ENCODE measurements around the gene FGGY.

The FGGY gene

DNA sequence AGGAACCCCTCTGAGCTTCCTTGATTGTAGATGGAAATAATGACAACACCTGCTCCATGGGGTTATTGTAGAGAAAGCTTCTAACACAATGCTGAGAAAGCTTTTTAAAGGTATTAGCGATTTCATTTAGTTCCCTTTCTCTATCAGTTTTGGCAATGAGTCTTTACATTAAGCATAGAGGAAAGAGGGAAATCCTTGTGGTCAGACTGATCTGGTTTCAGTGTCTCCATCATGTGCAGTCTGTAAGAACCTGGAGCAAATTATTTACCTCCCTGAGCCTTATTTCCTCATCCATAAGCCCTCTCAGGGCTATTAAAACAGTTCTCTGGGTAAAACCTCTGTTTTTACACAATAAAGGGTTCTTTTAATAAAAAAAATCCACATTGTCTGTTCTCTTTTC is 87.5 kb downstream of the FGGY start:
- no peak for DNase-seq (ENCODE audit: low read depth)

DNA sequence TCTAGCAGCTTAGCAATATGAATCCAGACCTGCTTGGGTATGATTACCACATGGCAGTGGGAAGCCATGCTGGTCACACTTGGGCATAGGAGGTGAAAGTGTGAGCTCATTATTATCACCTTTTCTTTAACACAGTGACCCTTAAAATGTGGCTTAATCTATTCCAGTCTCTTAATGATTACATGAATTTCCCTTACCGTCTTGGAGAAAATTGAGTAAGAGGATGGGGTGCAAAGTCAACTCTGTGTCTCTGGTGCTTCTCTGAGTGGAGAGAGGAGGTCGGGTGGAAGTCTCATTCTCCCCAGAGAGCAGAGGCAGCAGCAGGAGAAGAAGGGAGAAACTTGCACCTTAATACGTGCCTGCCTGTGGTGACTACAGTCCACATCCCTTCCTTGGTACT is 91.3 kb downstream of the FGGY start:
- no peak for DNase-seq (ENCODE audit: low read depth)

DNA sequence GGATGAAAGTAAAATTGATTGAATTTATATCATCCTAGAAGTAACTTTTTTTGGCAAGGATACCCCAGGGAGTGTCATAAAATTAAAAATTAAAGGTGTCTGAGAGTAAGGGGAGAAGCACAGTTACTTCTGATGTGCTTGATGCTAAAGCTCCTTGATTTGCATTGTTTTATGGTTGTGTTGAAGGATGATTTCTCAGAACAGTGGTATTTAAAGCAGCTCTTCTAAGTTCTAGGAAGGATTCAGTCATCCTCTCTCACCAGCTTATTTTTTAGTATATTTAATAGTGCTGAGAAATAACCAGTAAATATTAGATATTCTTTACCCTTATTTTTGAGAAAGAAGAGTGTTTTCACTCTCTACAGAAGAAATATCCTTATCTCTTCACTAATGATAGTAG is 93.0 kb downstream of the FGGY start:
- DNase-seq (ENCODE audit: low read depth): no peak

DNA sequence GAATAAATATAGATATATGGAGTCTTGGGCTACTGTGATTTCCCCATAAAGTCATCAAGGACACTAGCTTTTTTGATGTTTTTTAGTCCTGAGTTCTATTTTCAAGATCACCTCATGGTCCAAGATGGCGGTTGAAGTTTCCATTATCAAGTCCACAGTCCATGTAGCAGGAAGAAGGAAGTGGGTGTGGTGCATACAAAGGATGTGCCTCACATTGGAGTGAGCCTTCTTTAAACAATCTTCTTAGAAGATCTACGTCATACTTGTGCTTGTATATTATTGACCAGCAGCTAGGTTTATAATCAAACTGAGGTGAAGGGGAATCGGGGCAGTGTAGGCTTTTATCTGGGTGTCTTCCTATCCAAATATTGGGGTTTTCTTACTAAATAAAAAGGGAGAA is 93.4 kb downstream of the FGGY start:
- no peak for DNase-seq (ENCODE audit: low read depth)

DNA sequence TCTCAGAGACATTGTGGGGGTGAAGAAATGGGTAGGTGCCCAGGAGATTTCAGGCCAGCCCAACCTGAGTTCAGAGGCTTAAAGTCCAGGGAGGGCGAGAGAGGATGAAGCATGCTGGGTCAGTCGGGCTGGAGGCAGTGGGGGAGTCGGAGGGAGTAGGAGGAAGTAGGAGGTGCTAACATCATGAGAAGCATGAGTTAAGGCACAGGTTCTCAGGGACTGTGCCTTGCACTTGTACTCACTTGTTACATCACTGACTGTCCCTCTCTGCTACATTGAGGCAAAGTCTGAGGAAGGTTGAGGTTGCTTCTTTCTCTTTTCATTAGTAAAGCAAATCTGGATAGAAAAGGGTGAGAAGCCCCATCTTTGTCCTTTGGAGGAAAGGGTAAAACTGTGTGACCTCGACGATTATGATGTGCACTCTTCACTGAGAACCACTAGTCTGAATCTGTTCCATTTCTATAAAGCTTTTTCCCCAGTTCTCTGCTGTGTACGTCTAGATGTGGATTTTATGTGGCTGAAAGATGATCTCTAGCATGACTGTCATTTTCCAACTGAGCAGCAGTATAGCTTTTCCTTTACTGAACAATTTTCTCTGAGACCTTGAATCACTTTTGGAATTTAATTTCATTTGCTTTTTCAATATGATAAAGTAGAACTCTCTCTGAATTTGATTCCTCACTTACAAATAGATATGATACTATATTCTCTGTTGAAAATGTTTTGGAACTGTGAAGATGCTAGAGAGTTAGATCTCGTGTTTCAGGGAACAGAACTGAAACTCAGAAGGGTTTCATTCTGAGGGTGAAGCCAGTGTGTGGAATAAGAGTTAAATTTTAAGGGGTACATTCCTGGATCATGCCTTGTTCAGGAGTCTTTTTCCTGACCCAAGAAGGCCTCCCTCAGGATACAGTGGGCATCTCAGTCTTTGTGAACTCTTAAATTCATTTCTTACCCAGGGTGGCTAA is 94.6 kb downstream of the FGGY start:
- DNase-seq (ENCODE audit: low read depth): no peak

DNA sequence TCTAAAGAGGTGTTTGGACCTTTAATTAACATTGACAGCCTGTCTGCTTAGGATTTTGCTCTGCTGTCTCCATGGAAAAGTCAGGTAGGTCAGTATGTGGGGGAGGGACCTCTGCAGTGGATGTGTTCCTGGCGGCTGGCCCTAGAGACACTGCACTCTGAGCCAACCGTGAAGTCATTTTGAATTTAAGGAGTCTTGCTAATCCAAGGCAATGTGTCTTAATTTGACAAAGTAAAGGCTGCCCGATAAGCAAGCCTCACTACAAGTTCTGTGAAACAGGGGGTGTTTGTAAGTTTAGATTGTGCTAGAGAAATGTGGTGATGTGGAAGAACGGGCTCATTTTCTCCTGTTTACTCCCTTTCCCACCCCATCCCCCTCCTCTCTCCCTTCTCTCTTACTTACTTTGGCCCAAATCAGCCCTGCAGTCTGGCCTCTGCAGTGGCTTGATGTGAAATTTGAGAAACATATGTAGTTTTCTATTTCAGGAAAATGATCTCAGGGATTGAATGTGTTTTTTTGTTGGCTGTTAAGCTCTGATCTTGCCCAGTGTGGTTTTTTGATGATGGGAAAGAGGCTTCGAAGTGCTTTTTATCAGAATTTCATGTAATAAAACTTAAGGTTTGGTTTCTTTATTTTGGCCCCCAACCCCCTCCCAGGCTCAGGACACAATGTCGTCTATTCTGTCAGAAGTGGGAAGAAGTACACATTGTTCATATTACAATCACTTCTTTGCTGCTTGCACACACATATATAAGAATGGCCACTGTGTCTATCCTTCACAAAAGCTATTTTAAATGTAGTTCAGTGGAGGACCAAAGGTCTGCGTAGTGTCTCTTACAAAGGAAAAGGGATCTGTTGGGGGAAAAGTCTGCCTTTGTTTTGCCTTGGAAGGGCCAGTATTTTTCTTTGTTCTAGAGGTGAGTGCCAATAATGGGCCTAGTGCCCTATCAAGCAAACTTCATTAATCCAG is 96.6 kb downstream of the FGGY start:
- DNase-seq (ENCODE audit: low read depth): peak; percentile 85

DNA sequence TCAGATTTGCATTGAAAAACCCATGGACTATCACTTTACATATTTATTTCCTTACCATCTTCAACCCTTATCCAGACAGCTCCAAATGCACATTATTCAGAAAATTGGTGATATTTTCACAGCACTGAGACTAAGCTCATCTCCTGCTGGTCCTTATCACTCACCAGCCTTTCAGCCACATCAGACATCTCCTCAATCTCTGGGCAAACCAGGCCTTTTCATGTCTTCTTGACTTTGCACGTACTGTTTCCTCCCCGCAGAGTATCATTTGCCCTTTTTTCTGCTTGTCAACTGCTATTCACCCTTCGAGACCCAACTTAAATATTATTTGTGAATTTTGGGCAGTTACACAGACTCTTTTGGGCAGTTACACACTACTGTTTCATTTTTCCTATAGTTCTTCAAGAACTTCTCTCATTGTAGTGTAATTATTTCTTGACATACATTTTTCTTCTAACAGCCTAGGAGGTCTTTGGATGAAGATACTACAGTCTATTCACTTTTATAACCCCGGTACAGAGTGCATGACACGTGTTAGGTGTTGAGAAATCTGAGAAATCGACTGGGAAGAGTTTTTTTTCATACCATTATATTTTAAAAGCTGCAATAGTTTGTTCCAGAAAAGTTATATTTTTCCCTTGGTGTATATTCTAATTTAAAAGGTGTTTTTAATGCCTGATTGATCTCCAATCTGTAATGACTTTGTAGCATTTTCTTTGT is 98.0 kb downstream of the FGGY start:
- no peak for DNase-seq (ENCODE audit: low read depth)

DNA sequence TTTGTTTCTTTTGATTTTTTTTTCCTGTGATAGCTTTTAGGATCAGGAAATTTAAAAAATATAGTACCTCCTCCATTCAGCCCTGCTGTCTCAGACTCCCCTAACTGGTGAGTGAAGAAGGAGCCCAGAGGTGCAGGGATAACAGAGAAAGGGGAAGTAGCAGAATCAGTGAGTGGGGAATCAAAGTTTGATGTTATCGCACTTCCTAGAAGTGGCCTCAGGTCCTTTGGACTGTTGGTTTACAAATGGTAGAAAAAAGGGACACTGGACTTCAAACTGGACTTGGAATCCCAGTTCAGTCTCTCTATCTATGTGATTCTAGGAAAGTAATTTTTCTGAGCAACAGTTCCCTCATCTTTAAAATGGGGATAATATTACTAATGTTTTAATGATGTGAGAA is 99.5 kb downstream of the FGGY start:
- no peak for DNase-seq (ENCODE audit: low read depth)

DNA sequence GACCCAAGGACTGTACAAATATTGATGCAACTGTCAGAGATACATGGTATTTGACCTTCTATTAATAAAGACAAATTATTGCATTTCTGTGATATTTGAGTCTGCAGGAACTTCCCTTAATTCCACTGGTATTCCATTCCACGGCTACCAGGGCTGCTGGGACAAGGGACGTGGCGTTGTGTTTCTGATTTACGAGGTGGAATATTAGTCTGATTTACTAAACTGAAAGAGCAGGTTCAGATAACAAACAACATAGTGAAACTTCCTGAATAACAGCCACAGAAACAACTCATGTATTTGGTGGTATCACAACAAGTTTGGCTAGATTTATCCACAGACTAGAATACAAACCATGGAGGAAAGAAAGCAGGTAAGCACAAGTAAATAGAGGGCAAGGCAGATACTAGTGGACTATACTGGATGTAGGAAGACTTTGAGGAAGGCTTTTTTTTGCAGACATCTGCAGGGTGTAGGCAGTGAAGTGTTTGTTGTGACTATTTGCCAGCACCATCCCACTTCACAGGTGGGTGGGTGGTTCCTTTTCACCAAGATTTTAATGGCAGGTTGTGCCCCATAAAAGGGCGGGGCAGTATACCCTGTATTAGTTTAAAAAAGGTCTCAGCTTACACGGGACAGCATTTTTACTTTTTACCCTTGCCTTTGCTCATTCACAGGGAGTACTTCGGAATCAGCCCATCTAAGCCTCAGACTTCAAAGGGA is 100.4 kb downstream of the FGGY start:
- no peak for DNase-seq (ENCODE audit: low read depth)

DNA sequence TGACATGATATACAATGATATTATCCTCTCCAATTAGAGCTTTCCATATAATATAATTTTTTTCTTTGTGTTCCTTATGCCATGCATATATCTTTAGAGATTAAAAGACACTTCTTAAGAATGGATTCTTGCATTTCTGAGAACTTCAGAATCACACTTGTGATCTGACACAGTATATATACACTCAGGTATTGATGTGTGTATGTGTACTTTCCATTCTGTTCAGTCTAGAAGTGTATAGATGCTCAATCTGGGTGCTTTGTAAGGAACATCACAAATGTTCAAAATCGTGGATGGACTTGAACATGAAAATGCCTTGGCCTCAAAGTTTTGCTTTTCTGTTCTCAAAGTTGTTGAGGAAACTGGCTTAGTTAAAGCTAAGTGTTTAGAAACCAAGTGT is 102.7 kb downstream of the FGGY start:
- DNase-seq (ENCODE audit: low read depth): no peak

DNA sequence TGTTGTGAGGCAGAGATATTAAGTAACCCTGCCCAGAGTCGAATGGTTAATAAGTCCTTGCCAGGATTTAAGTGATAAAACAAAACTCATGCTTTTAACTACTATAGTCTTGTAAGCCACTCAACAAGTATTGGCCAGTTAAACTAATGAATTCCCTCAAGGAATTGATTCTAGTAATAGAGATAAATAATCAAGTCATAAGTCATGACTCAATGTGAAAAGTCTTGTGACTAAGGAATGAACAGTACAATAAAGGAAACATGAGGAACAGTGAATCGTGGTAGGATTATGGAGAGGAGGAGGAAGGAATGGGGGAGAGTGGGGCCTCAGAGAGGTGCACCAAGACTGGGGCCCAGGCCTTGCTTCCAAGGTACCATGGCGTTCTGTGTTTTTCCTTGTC is 104.7 kb downstream of the FGGY start:
- no peak for DNase-seq (ENCODE audit: low read depth)

DNA sequence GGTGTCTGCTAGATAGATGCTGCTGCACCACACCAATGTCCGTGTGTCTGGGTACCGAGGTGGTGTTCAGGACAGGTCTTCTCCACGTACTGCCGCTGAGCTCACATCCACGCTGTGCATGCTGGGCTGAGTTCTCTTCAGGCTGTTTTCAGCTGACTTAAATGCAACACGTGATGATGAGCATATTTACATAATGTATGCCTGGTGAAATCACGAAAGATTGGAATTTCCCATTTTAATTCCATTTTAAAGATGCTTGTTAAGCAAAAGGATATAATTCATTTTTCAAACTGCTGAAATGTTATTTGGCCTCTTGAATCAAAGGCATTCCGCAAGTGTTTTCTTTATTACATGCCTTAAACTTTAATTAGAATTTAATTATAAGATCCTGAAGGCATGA is 107.9 kb downstream of the FGGY start:
- DNase-seq (ENCODE audit: low read depth): no peak

DNA sequence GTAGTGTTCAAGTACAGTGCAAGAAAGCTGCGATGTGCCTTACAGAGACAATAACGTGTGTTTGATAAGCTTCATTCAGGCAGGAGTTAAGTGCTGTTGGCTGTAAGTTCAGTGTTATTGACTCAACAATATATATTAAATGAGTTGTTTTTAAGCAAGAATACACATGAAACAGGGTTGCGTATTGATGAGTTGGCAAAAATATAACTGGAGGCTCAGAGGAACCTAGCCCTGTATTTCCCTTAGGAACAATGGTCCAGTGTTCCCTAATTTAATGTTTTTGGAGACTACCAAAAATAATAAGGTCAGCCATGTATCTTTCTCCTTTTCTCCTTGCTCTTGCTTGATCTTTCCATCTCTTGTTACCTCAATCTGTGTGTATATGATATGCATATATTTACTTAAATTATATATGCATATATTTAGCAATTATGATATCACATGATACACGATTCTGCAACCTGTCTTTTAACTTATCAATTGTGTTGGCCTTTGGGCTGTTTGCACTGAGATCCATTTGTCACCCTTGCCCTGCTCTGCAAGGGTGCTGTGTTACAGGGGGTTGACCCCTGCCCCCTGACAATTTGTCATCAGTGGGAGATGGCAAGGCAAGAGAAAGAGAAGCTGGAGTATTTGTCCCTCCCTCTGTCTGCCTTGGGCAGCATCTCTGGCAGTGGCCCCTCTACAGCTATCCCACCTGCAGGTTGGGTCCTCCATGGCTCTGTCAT is 109.7 kb downstream of the FGGY start:
- DNase-seq (ENCODE audit: low read depth): no peak

DNA sequence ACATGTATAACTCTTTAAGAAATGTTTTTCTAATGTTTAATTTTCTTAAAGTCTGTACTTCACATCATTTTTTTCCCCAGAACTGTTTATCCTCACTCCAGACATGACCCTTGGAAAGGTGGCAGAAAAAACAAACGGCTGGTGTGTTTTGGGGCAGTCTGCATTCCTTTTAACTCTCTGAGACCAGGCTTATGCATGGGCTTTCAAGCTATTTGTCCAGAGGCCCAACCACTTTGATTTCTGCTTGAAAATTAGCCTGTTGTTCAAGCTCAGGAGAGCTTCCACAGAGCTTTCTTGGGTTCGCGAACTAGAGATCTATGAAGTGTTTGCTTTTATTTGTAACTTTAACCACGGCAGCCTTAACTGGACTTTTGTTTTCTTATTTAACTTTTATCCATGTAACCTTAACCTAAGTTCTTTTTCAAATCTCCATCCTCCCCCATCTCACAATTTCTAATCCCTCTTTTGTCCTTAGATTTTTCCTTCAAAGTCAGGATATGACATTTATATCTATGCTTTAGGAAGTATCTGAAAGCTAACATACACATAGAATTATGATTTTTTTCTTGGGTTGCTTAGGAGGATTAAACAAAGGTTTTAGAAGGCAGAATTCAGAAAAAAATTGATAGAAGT is 111.8 kb downstream of the FGGY start:
- no peak for DNase-seq (ENCODE audit: low read depth)

DNA sequence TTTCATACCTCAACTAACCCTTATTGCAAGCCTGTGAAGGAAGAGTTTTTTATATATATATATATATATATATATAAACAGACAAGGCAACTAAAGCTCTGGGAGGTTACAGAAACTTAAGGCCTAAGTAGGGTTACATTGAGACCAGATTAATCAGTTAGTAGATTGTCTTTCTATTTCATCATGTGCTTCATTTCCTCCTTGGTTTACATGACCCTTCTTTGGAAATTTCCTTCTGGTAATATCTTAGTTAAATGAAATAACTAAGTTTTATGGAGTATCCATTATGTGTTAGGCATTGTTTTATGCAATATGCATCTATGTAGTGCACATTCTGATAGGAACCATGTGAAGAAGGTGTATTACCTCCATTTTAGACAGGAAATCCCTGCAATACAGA is 112.7 kb downstream of the FGGY start:
- DNase-seq (ENCODE audit: low read depth): no peak

DNA sequence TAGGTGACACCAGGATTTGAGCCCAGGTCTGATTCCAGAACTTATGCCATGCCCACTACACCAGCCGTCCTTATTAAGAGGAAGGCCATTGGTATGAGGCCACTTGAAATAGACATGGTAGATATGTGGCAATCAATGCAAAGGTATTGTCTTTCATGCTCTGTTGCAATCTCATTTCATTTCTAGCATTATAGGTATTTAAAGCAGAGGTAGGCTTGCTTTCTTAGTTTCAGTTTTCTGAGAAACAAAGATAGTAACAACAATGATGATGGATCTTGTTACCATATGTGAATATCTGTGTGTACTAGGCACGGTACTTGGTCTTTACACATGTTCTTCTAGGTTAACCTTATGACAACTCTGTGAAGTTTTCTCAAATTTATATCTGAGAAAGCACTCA is 113.1 kb downstream of the FGGY start:
- no peak for DNase-seq (ENCODE audit: low read depth)

DNA sequence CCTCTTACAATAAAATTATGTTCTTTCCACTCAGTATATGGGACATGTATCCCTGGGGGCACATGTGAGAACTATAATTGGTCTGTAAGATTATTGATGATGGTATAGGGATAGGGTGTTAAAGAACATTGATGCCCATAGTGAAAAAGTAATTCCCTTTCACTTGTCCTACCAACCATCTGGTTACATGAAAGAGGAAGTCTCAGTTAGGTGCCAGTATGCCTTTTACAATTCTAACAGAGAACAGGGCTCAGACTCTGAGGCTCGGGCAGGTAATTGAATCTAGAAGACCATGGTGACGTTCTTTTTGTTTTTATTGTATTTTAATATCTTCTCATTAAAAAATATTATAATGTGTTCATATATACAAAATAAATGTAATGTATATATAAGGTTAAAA is 113.6 kb downstream of the FGGY start:
- no peak for DNase-seq (ENCODE audit: low read depth)

DNA sequence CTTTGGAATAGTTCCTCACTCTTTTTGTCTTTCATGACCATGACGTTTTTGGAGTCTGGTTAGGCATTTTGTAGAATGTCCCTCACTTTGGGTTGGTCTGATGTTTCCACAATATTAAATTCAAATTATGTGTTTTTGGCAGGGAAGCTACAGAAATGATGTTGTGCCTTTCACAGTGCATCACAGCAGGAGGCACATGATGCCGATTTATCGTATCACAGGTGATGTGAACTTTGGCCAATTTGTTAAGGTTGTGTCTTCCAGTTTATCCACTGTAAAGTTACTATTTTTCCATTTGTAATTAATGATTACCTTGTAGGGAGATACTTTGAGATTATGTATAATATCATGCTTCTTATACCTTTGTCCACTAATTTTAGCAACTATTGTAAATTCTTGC is 114.3 kb downstream of the FGGY start:
- no peak for DNase-seq (ENCODE audit: low read depth)

DNA sequence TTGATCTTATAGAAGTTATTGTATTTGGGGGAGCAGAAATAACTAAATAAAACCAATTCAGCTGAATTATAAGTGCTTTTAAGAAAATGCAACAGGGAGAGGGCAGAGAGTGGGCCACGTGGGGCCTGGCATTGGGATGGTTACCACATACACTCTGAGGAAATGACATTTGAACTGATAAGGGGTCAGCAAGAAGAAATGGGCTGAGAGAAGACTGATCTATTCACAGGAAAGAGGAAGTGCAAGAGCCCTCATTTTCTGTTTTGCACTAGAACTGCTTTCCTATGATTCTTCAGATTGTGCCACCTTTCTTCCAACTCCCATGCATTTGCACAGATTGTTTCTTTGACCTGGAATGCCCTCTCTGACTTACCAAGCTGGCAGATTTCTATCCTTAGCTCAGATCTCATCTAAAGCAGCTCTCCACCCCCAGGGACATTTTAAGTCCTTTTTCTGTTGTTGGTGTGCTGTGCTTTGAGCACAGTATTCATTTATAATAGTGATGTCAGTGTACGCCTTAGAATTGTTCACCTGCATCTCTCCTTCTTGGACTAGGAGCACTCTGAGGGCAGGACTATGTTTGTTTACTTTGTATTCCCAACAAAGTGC is 115.9 kb downstream of the FGGY start:
- no peak for DNase-seq (ENCODE audit: low read depth)

DNA sequence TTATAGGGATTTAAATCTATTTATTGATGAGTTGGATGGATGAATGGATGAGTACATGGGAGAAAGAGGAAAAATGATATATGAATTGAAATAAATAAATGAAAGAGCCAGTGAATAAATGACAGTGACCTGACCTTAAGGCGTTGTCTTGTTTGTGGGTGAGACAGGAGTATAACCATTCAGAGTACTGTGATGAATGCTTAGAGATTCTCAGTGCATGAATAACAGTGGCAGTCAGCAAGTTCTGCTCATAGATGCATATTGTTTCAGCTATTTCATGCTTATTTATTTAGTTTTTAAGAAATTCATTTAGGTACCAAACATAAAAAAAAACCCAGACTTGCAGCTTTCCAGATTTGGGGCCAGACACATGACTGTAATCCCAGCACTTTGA is 116.4 kb downstream of the FGGY start:
- no peak for DNase-seq (ENCODE audit: low read depth)
